GM21723 (cell line): ENCODE measurements around the gene ELMO1.

Experiments used
- ATAC-seq: cut with Tn5 transposase; IDR thresholded peaks from one replicate; pipeline ENCODE4 v1.9.1; 2021; ENCODE audit warnings: mild to moderate bottlenecking, moderate library complexity; ENCODE audit not compliant: unreplicated experiment

The ELMO1 gene

DNA sequence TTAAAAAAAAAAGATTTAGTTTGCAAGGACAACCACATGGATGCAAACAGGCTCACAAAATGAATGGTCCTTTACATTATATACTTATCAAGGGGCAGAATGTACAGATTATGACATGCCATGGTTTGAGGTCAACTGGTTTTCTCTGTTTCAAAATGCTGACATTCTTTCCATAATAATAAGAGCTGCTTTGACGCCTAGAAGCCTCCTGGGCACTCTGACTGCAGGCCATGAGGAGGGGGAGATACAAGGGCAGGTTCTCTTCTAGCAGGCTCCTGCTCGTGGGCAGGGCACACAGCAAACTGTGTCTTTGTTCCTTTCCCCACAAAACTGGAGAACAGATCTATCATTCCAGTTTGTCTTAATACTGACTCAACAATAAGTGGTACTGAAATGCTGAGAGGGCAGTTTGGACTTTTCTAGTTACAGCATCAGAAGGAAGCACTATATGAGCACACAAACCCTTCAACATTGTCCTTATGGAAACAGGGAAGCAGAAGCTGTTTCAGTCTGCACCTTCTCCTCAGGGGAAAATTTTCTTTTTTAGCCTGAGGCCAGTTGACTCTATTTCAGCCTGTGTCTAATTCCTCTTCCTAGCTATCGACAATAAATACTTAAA lies 409.4 kb downstream of the ELMO1 start:
- ATAC-seq, result no peak

DNA sequence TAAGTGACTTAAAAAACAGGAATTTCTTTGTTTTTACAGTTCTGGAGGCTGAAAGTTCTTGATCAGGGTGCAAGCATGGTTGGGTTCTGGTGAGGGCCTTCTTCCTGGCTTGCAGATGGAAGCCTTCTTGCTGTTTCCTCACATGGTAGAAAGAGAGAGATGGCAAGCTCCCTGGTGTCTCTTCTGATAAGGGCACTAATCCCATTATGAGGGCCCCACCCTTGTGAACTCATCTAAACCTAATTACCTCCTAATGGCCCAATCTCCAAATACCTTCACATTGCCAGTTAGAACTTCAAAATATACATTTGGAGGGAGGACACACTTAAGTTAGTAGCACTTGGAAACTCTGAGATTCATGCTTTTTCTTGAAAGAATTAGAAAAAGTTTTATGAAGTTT lies 410.0 kb downstream of the ELMO1 start:
- ATAC-seq, result no peak

DNA sequence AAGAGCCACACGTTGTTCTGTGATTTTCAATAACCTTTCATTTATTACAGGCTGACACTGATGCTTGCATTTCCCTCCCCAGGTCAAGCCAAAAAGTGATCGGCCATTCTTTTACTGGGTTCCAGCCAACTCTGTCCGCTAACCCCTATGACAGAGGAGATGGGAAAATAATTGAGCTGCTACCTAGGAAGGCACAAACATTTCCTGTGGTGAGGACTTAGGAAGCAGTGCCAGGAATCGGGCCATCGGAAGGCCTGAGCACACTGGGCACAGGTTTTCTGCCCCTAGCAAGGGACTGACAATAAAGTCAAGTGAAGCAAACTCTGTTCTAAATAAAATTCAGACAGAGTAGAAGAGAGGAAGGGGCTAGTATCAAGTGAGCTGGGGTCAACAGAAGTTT lies 411.4 kb downstream of the ELMO1 start:
- no peak for ATAC-seq

DNA sequence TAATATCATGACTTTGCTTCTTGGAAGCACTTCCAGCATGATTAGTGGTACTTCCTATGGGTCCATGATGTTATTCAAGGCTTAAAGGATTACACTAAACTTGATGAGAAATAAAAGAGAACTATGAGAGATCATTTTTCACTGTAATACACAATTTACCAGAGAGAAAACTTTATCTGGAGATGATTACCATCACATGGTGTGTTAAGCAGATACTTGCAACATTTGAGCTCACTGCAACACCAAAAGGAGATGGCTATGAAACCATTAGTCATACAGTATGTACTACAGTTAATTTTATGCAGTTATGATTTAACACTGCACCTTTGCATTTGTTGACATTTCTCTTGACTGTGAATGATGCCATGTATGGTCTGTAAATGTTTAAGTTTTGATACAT lies 413.0 kb downstream of the ELMO1 start:
- ATAC-seq, result no peak

DNA sequence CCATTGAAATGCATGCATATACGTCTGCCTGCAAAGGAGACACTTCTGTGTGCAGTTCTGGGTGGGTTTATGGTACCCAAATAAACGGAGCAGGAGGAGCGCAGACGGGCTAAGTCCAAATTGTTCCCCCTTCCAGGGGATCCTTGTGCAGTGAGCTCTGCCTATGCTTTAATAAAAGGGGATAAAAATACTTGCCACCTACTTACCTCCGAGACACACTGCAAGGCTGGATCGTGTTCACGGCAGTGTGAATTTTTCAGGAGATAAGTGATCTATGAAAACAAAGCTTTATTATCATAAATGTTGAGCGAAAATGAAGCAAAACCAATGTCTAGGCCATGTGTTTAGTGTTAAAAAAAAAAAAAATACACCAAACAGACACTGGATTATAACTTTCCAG lies 415.5 kb downstream of the ELMO1 start:
- no peak for ATAC-seq

DNA sequence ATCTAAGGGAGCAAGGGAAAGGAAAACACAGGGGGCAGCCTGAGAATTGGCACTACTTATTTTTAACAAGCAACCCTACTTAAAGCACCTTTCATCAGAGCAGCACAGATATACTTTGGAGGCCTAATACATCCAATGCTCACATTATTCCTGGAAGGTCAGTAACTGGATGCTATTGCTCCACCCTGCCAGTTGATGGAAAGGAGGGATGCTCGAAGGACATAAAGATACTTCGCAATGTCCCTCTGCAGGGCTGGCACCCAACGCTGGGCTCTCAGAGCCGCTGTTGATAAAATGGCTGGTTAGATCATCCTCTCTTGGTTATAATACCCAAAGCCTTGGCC lies 416.4 kb downstream of the ELMO1 start:
- ATAC-seq, result no peak

DNA sequence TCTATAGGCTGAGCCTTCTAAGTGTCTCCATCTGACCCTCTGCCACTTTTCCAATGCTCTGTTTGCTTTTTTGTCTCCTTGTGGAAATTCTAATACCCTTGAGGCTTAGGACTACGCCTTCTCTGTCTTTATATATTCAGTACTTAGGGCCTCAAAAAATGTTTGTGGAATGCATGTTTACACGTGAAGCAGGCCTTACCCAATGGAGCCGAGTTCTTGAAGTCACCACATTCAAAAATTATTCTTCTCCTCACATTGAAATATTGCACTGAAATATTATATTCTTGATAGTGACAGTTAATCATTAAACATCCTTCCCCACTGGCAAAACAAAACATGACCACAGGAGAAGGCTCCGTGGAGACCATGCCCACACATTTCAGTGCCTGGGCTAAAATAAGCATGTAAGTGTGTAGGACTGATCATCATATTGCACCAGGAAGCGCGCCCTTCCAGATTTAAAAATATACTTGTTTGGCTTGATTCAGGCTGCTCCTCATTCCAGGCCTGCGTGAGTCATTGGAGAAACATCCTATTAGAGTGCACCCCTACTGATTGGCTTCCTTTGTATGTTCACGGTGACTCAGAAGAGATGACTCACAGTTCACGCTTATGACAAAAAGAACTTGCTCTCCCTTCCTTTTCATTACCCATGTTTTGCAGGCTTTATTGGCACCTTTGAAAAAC lies 416.9 kb downstream of the ELMO1 start:
- ATAC-seq, result no peak

DNA sequence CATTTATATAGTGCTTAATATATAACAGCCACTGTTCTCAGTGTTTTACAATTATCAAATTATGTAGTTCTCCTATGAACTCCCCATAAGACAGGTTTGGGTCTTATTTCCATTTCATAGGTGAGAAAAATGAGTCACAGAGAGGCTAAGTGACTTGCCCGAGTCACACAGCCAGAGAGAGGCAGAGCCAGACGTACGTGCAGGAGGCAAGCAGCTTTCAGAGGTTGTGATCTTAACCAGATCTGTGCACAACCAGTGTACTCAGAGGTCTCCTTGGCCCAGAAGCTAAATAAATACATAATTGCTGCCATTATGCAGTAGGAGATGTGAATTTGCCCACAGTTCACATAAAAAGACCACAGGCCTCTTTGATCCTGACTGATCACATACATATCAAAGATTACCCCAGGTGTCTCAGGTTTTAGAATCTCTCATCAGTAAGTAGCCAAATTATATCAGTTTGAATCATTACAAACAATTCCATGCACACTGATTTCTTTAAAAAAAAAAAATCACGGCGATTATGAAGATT lies 419.7 kb downstream of the ELMO1 start:
- ATAC-seq, result no peak

DNA sequence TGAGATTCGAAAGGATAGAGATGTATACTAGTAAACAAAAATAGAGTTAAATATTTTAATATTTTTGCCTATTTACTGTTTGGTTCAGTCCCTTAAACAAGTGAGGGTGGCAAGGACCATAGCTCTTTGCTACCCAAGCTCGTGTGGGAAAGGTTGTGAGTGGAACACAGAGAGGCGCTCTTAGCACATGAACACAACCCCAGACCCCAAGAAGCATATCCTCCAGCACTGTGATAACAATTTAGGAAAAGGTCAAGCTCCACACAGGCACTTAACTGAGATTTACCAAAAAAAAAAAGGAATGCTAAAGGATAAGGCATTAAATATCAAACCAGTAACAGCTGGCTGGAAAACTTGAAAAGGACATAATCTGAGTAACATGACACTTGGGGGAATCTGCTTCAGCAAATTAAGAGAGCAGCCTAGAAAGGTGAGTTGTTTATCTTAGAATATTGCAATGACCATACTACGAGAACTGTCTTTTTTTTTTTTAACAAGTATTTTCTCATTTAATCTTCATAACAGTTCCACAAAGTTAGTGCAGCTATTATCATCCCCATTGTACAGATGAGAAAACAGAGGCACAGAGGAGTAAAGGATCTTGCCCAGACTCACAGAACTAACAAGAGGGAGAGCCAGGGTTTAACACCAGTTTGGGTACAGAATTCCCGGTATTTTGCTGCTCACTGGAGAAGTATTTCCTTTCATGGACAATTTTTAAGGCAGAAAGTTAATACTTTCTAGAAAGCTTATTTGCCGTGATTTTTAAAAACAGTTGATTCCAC lies 420.9 kb downstream of the ELMO1 start:
- no peak for ATAC-seq

DNA sequence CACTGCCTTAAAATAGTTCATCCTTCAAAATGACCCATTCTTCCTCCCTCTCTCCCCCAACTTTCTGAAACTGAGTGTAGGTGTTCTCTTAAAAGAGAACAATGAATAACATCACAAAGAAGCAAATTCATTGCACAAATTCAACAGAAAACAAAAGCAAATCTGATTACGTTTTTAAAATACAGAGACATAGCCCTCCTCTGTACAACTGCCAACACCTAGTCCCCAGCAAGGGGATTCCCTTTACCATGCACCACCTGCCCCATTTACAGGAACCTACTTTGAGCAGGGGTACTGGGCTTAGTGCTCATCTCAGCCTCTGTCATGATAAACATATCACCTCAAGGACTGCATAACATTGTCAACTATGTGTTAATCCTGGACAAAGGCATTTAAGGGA lies 421.6 kb downstream of the ELMO1 start:
- no peak for ATAC-seq

DNA sequence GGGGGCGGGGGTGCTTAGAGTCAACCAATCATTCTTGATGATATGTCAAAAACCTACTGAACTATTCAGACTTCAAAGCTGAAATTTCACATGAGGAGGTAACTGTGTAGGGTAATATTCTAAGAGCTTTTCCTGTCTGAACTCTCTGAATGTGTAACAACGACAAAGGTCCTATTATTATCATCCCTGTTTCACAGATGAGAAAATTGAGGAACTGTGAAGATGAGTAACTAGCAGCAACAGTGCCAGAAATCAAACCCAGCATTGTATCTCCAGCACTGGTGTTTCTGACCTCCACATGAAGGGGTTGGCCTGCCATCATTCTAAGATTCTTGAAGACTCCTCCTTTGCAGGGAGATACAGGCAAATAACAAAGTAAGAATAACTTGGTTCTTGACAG lies 429.7 kb downstream of the ELMO1 start:
- no peak for ATAC-seq

DNA sequence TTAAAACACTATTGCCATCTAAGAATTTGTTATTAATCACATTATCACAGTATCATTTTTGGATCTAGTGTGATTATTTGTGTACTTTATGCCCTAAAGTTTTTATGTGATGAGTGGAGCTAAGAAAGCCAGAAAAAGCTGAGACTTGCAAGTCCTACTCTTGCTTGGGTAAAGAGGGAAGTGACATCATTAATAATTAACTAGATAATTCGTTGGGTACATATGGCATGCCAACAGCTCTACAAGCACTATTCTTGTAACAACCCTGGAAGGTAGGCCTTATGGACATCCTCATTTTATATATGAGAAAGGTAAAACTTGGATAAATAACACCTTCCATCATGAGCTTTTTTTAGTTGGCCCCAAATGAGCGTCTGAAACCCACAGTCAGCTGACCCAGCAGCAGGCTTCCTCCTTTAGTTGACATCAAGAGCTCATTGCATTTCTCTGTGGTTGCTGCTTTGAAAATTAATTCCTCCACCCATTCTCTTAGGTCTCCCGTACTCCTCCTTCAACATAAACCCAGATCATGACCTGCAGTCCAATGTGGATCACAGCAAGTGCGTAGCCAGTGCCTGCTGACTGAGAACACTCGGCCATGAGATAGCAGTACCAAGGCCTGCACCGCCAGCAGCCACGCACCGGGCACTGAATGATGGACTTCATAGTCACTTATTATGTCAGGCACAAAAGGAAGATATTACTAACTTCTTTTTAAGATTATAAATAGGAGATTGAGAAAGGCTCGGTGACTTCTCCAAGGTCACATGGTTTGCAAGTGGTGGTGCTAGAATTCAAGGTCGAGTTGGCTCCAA lies 432.4 kb downstream of the ELMO1 start:
- ATAC-seq, result no peak

DNA sequence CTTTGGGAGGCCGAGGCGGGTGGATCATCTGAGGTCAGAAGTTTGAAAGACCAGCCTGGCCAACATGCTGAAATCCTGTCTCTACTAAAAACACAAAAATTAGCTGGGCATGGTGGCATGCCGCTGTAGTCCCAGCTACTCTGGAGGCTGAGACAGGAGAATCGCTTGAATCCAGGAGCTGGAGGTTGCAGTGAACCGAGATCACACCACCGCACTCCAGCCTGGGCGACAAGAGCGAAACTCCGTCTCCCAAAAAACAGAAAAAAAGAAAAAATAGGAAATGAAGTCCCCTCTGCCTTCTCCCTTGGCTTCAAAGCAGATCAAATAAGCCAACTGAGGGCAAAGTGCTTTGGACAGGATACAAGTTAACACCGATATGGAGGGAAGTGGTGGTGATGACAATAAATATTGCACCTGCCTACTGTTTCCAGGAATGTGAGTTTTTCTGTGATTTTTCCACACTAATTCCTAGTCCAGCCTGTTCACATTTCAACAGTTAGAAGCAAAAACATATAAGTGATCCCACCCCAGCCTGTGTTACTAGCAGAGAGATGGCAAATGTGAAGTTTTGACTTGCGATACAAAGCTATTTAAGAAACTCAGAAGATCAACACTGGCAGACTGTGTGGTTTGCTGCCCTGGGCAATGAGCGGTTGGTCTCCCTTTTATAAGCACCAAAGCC lies 433.2 kb downstream of the ELMO1 start:
- no peak for ATAC-seq

DNA sequence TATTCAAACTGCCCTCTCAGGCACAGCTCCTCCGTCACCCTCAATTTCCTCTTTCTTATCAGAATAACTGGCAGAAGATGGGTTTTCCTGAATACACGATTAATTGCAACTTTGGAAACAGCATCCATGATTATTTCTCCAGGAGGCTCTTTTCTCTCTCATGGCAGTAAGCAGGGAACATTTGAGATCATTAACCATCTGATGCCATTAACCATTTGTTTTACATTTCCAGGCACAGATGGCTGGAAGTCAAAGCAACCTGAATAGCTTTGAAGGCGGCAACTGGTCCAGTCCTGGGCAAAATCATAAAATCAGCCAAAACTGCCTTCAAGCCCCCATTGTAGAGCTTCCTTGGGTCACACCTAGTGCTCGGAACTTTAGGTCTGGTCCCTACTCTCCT lies 434.9 kb downstream of the ELMO1 start:
- ATAC-seq, result no peak

DNA sequence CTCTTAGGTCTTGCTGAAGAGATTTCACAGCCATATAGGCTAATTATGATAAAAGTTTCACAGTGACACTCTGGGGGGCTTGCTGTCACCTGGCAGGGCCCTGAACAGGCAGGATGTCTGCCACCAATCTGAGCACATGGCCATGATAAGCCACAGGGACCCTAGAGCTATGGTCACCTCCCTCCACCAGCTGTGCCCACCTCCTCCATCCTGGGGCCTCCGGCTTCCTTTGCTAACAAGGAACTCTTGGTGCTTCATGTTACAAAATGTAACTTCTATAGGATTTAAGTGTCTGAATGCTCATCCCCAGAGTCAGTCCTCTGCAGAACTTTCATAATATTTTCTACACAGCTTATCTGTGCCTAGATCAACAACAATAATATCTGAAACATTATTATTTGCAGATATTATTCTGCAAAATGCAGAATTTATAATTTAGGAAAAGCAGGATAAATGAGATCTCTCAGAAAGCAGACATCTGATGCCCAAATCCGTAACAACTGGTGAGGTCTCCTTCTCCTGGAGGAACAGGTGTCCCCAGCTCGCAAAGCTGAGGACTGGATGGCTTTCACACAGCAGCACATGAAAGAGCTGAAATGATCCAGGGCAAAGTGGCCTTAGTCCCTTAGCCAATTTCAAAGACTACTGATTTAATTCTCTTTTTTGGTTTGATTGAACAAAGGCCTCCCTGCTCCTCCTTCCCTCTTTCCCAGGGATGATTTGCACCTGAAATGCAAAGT lies 437.3 kb downstream of the ELMO1 start:
- ATAC-seq, result no peak

DNA sequence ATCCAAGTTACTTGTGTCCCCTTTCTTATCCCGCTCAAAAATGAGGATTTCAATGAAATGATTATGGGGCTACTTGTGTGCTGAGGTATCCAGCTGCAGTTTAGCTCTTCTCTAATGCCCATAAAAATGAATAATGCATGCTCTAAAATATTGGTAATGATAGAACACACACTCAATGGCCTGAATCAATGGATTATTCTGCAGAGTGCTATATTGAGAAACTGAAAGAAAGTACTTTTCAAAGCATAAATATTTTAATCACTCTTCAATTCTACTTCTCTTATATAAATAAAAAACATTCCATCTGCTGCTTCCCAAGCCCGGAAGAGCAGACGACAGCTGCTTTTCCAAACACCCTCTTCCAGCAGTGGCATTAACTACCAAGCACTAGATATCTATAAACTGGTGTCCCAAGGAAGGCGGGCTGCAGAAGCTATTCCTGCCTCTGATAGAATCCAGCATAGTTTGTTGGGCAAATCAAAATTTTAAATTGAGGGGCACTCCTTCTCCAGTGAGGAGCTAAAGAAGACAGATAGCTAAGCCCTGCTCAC lies 439.5 kb downstream of the ELMO1 start:
- ATAC-seq, result no peak

DNA sequence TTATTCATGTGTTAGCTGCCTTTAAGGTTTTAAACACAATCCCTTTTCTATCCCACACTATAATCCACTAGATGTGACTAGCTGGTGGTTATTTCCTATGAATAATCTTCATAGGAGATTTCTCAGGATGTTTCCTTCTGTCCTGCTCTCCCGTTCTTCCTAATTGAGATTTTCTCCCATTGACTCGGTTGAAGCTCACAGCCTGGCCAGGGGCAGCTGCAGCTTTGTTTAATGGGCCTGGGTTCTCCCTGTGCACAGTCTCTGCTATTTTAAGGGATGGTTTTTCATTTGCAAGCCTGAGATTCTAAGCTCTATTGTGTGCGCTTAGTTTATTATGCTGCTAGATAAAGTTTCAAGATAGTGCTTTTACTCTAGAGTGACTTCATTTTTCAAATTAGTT lies 441.0 kb downstream of the ELMO1 start:
- ATAC-seq, result no peak

DNA sequence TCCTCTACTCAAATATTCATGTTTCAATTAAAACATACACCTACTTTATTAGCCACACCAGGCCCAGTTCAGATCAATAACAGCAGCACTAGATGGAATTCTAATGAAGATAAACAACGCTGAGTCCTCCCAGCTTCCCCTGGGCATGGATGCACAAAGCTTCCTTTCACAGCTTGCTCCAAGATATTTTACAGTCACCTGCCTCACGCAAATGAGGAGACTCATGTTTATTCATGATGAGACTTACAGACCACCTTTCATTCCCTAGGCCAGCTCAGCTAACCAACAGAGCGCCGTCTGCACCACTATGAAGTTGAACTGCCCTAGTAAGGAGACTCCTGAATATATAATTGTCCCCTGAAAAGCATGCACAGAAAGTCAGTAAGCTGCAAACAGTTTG lies 441.4 kb downstream of the ELMO1 start:
- ATAC-seq, result no peak

DNA sequence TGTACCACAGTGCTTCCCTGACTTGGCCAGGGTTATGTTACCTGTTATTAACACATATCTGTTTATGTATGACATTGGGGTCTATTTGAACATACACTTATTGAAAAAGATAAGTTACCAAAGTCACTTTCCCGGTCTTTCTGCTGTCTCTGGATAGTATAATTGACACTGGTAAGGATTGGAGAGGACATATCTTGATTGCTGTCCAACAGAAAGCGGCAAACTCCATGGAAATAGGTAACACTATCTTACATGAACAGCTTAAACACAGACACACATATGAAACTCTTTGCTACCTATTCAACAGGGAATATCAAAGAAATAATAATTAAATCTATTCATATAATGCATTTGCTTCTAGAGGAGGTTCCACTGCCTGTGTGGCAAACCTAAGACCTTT lies 441.9 kb downstream of the ELMO1 start:
- ATAC-seq, result no peak

DNA sequence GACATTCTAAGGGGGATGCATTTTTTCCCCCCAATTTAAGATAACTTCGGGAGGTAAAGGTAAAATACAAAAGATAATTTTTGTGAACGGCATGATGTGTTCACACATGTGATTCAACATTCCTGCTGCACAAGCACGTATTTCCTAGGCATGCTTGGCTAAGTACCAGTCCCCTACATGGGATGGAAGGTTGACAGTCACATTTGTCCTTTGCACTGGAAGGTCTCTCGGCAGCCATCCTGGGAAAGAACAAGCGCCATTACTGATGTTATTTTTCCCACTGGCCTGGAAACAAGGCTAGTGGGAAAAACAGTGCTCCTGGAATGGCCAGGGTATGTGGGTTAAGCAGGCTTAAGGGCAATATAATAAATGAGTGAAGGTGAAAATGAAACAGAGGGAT lies 448.2 kb downstream of the ELMO1 start:
- no peak for ATAC-seq
